A549 (cell line): ENCODE results near the gene PRCP. TPM values are rescaled to one million over a fixed set of nuclear protein-coding genes. Genes with fewer than 3 reads are reported as not detected.

Source experiments
- ATAC-seq, 2 experiments: fragments of 200-7000 bp in 1 of 2; fragments of >200 bp in 1 of 2; cut with Nextera tagmentation in 1 of 2; cut with Tn5 transposase in 1 of 2; 3 replicates each; pipeline versions ENCODE4 v1.8.0 to v1.9.1; 2018 to 2020; ENCODE audit warnings: mild to moderate bottlenecking in 1 of 2, moderate library complexity in 1 of 2
- CTCF ChIA-PET: fragments of 300-600 bp; sonication (Branson Sonifier 250); formaldehyde crosslinking; extraction: SDS; loops from one replicate; lab custom pipeline; 2021; ENCODE audit warnings: antibody characterized with exemption, inconsistent platforms; lab: Yijun Ruan, JAX
- POLR2A ChIA-PET: fragments of 350-600 bp; formaldehyde crosslinking; extraction: SDS; loops from one replicate; lab custom pipeline; 2021; ENCODE audit warnings: antibody characterized with exemption, inconsistent platforms; lab: Yijun Ruan, JAX
- DNase-seq, 2 experiments: peaks; one replicate each; pipeline versions ENCODE4 v3.0.0 to v3.0.0-alpha.2; 2011 to 2016; ENCODE audit warnings: low read depth in 1 of 2, low spot score in 1 of 2
- FAIRE-seq: peaks from 2 replicates; lab custom pipeline; 2011; peaks lifted over from hg19 to GRCh38; lab: Jason Lieb, UNC
- H3K27ac ChIP-seq, 2 experiments: fragments of >200 bp; sonication (Bioruptor Twin); formaldehyde crosslinking; 3 replicates each; pipeline ENCODE4 v1.5.1; 2016 to 2017
- H3K4me1 ChIP-seq: fragments of >200 bp; sonication (Bioruptor Twin); formaldehyde crosslinking; 3 replicates; pipeline ENCODE4 v1.6.1; 2016
- H3K4me2 ChIP-seq: fragments of >200 bp; sonication (Bioruptor Twin); formaldehyde crosslinking; 3 replicates; pipeline ENCODE4 v1.6.1; 2016
- H3K4me3 ChIP-seq: fragments of >200 bp; sonication (Bioruptor Twin); formaldehyde crosslinking; 3 replicates; pipeline ENCODE4 v1.5.1; 2016
- H3K9me3 ChIP-seq: fragments of >200 bp; sonication (Bioruptor Twin); formaldehyde crosslinking; 3 replicates; pipeline ENCODE4 v1.6.1; 2016
- BHLHE40 ChIP-seq: IDR thresholded peaks from 2 replicates; pipeline ENCODE4 v1.6.1; 2012; ENCODE audit warnings: low read depth, low read length, inconsistent platforms
- CBX2 ChIP-seq: fragments of 200-600 bp; sonication (generic); IDR thresholded peaks from 2 replicates; pipeline ENCODE4 v1.6.1; 2016; ENCODE audit warnings: low read depth, mild to moderate bottlenecking, borderline replicate concordance
- CBX8 ChIP-seq: fragments of 200-600 bp; sonication (generic); IDR thresholded peaks from 2 replicates; pipeline ENCODE4 v1.6.1; 2016
- CHD2 ChIP-seq: fragments of 150-350 bp; IDR thresholded peaks from 2 replicates; pipeline ENCODE4 v1.6.1; 2014; ENCODE audit warnings: low read length; ENCODE audit not compliant: partially characterized antibody
- CHD4 ChIP-seq: fragments of 200-600 bp; sonication (generic); IDR thresholded peaks from 2 replicates; pipeline ENCODE4 v1.6.1; 2016; ENCODE audit warnings: antibody characterized with exemption, mild to moderate bottlenecking, borderline replicate concordance
- EHF ChIP-seq: fragments of 250-450 bp; sonication (Bioruptor Pico); IDR thresholded peaks from 2 replicates; pipeline ENCODE4 v1.5.0; 2020; ENCODE audit warnings: mild to moderate bottlenecking
- ESRRA ChIP-seq: fragments of 150-350 bp; IDR thresholded peaks from 2 replicates; pipeline ENCODE4 v1.6.1; 2014; ENCODE audit warnings: mild to moderate bottlenecking, low read length, borderline replicate concordance
- FOSB ChIP-seq: fragments of 250-450 bp; sonication (Bioruptor Pico); IDR thresholded peaks from 2 replicates; pipeline ENCODE4 v1.5.0; 2020; ENCODE audit warnings: mild to moderate bottlenecking, moderate library complexity
- FOSL2 ChIP-seq, 2 experiments: fragments of 450-650 bp in 1 of 2; fragments of >200 bp in 1 of 2; sonication (Bioruptor Twin) in 1 of 2; formaldehyde crosslinking; IDR thresholded peaks; 2 replicates each; pipeline versions ENCODE4 v1.5.0 to v1.6.1; 2016 to 2020; ENCODE audit warnings: mild to moderate bottlenecking in 1 of 2, moderate library complexity in 1 of 2
- HOXA7 ChIP-seq: fragments of 250-450 bp; sonication (Bioruptor Pico); IDR thresholded peaks from 2 replicates; pipeline ENCODE4 v1.5.0; 2020; ENCODE audit warnings: mild to moderate bottlenecking, moderate library complexity
- KDM1A ChIP-seq: fragments of 200-600 bp; sonication (generic); IDR thresholded peaks from 2 replicates; pipeline ENCODE4 v1.6.1; 2016; ENCODE audit warnings: low read depth, mild to moderate bottlenecking
- MYC ChIP-seq: IDR thresholded peaks from 2 replicates; pipeline ENCODE4 v1.6.1; 2012; ENCODE audit warnings: mild to moderate bottlenecking, inconsistent platforms, low read length, improper control_type of control experiment, borderline replicate concordance
- NFE2L2 ChIP-seq: fragments of 150-350 bp; conservative IDR thresholded peaks from 2 replicates; pipeline ENCODE4 v1.6.1; 2014; ENCODE audit warnings: low read length
- NPAS2 ChIP-seq: fragments of 250-450 bp; sonication (Bioruptor Pico); IDR thresholded peaks from 2 replicates; pipeline ENCODE4 v1.8.0; 2022; ENCODE audit warnings: mild to moderate bottlenecking, moderate library complexity, borderline replicate concordance
- NR3C1 ChIP-seq: fragments of >200 bp; sonication (Bioruptor Twin); formaldehyde crosslinking; IDR thresholded peaks from 3 replicates; pipeline ENCODE4 v1.6.1; 2017
- POLR2A ChIP-seq: IDR thresholded peaks from 2 replicates; pipeline ENCODE4 v1.6.1; 2012; ENCODE audit warnings: mild to moderate bottlenecking, low read length
- POLR2AphosphoS2 ChIP-seq: conservative IDR thresholded peaks from 2 replicates; pipeline ENCODE4 v1.6.1; 2012; ENCODE audit warnings: low read length, improper control_type of control experiment, inconsistent platforms
- RAD21 ChIP-seq, 2 experiments: fragments of >200 bp in 1 of 2; sonication (Bioruptor Twin) in 1 of 2; formaldehyde crosslinking in 1 of 2; IDR thresholded peaks in 1 of 2; conservative IDR thresholded peaks in 1 of 2; 2 replicates in 1 of 2; 3 replicates in 1 of 2; pipeline ENCODE4 v1.6.1; 2012 to 2018; ENCODE audit warnings: inconsistent platforms in 1 of 2
- RARB ChIP-seq: fragments of 250-450 bp; sonication (Bioruptor Pico); IDR thresholded peaks from 2 replicates; pipeline ENCODE4 v1.8.0; 2021; ENCODE audit warnings: mild to moderate bottlenecking, moderate library complexity
- TFCP2L1 ChIP-seq: fragments of 250-450 bp; sonication (Bioruptor Pico); IDR thresholded peaks from 2 replicates; pipeline ENCODE4 v1.5.0; 2021; ENCODE audit warnings: mild to moderate bottlenecking
- WGBS: methylation state at CpG from one replicate; pipeline ENCODE4 v1.1.6; 2017; ENCODE audit errors: missing lambda C conversion rate; 5-methylcytosine and 5-hydroxymethylcytosine counted together
- polyA plus RNA-seq, 4 experiments: library from polyadenylated mRNA; depleted of rRNA in 3 of 4; stranded (reverse); fragments of >200 nt; fragmentation: RNase III in 1 of 4; extraction: RNeasy Plus Mini Kit Qiagen cat#74134 plus additional on column Dnase treatment in 1 of 4; gene quantifications; 2 replicates in 3 of 4; 3 replicates in 1 of 4; pipeline ENCODE4 v1.2.3, GENCODE V29; 2011 to 2017
- TF ChIP-seq, protein P1 (sequence below): fragments of 150-350 bp; IDR thresholded peaks from 2 replicates; pipeline ENCODE4 v1.6.1; 2014; ENCODE audit warnings: low read depth, mild to moderate bottlenecking, low read length
- TF ChIP-seq, protein P2 (sequence below): fragments of 250-450 bp; sonication (Bioruptor Pico); IDR thresholded peaks from 2 replicates; pipeline ENCODE4 v1.5.0; 2021; ENCODE audit warnings: mild to moderate bottlenecking, moderate library complexity, borderline replicate concordance
- TF ChIP-seq, protein P3 (sequence below): IDR thresholded peaks from 2 replicates; pipeline ENCODE4 v1.6.1; 2012
- TF ChIP-seq, protein P4 (sequence below): IDR thresholded peaks from 2 replicates; pipeline ENCODE4 v1.6.1; 2012; ENCODE audit warnings: low read depth, borderline replicate concordance
- TF ChIP-seq, protein P5 (sequence below): fragments of >200 bp; sonication (Bioruptor Twin); formaldehyde crosslinking; IDR thresholded peaks from 2 replicates; pipeline ENCODE4 v1.6.1; 2016

PRCP gene
- polyA plus RNA-seq, 2 of the 4 experiments (the other 2 are of a cell fraction): 49.8 to 86.2 TPM

DNA sequence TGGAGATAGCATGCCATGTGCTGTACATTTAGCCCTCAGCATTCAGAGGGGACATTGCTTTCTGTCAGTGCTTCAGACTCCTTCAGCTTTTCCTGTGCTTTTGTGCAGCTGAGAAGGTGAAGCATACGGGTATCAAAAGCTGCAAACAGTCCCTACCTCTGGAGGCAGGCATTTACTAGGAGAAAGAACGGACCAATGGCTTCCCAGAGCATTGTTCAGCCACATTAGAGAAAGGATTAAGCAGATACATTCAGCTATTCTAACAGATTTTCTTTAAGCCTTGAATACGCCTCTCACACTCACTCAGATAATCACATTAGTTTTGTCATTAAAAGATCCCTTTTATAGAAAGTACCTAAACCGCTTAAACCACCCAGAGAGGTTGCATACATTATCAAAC, 85.9 kb downstream of the PRCP start:
- H3K9me3 ChIP-seq: no peaks in the 10 kb centered on the region
- H3K4me2 ChIP-seq: no peak overlapping the region
- H3K4me1 ChIP-seq: no peaks in the 10 kb centered on the region
- H3K4me3 ChIP-seq: no peak overlapping the region
- FAIRE-seq: no peak
- H3K27ac ChIP-seq: no peak overlapping the region
- ATAC-seq: no peak
- ChIA-PET CTCF (no interaction called here), POLR2A (no interaction called here)
- 44% methylated on average over 4 of the region's 4 CpGs for WGBS
- no peak for DNase-seq
- TF ChIP-seq CBX2: no peak
- TF ChIP-seq POLR2AphosphoS2: no peak
- TF ChIP-seq, protein P1, sequence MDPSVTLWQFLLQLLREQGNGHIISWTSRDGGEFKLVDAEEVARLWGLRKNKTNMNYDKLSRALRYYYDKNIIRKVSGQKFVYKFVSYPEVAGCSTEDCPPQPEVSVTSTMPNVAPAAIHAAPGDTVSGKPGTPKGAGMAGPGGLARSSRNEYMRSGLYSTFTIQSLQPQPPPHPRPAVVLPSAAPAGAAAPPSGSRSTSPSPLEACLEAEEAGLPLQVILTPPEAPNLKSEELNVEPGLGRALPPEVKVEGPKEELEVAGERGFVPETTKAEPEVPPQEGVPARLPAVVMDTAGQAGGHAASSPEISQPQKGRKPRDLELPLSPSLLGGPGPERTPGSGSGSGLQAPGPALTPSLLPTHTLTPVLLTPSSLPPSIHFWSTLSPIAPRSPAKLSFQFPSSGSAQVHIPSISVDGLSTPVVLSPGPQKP: no peak
- TF ChIP-seq POLR2A: no peak
- TF ChIP-seq, protein P2, sequence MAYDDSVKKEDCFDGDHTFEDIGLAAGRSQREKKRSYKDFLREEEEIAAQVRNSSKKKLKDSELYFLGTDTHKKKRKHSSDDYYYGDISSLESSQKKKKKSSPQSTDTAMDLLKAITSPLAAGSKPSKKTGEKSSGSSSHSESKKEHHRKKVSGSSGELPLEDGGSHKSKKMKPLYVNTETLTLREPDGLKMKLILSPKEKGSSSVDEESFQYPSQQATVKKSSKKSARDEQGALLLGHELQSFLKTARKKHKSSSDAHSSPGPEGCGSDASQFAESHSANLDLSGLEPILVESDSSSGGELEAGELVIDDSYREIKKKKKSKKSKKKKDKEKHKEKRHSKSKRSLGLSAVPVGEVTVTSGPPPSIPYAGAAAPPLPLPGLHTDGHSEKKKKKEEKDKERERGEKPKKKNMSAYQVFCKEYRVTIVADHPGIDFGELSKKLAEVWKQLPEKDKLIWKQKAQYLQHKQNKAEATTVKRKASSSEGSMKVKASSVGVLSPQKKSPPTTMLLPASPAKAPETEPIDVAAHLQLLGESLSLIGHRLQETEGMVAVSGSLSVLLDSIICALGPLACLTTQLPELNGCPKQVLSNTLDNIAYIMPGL (CRISPR knock-in tag): no peak
- TF ChIP-seq, protein P3, sequence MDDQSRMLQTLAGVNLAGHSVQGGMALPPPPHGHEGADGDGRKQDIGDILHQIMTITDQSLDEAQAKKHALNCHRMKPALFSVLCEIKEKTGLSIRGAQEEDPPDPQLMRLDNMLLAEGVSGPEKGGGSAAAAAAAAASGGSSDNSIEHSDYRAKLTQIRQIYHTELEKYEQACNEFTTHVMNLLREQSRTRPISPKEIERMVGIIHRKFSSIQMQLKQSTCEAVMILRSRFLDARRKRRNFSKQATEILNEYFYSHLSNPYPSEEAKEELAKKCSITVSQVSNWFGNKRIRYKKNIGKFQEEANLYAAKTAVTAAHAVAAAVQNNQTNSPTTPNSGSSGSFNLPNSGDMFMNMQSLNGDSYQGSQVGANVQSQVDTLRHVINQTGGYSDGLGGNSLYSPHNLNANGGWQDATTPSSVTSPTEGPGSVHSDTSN: no peak
- no peak for TF ChIP-seq RARB (CRISPR knock-in tag)
- TF ChIP-seq CHD2: no peak
- no peak for TF ChIP-seq CBX8
- TF ChIP-seq FOSL2 (IDR thresholded peaks at IDR 0.05): no peak
- no peak for TF ChIP-seq FOSL2 (CRISPR knock-in tag; IDR thresholded peaks at IDR 0.05)
- no peak for TF ChIP-seq BHLHE40
- no peak for TF ChIP-seq RAD21 (conservative IDR thresholded peaks at IDR 0.05 in 1 of 2, IDR thresholded peaks at IDR 0.05 in 1 of 2)
- TF ChIP-seq, all 56 proteins: peak for 0

DNA sequence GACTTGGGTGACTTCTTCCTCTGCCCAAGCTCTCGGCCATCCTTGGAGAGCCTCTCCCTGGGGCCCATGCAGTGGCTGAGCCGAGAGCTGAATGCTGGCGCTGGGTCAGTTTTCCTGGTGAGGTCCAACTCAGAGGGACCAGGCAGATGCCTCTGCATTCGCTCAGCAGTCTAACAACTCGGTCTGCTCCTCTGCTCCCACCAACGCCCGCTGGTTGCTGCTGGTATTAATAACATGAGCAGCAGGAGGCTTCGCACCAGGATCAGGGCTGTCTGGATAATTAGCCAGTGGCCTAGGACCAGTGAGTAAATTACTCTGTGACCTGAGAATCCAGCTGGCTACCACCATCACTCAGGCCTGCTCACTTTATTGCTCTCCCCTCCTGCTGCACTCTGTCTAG, 88.9 kb downstream of the PRCP start:
- FAIRE-seq (no peak), ATAC-seq (peak; percentile 33 to 35; a peak in 2 of 6 replicates), DNase-seq (no peak)
- Histone ChIP-seq H3K9me3 (no peaks in the 10 kb centered on the region), H3K4me2 (no peak overlapping the region), H3K27ac (no peak overlapping the region), H3K4me3 (no peak overlapping the region), H3K4me1 (no peaks in the 10 kb centered on the region)
- WGBS: 42% methylated on average over 8 of the region's 8 CpGs
- ChIA-PET POLR2A (no interaction called here), CTCF (interaction anchor here (1.7 kb wide), 1 partner anchor 10 kb away, joined by 3 read pairs; no protein-coding TSS in a partner anchor)
- TF ChIP-seq, protein P4, sequence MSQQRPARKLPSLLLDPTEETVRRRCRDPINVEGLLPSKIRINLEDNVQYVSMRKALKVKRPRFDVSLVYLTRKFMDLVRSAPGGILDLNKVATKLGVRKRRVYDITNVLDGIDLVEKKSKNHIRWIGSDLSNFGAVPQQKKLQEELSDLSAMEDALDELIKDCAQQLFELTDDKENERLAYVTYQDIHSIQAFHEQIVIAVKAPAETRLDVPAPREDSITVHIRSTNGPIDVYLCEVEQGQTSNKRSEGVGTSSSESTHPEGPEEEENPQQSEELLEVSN: no peak
- TF ChIP-seq, protein P3: no peak
- no peak for TF ChIP-seq CBX8
- TF ChIP-seq NFE2L2: no peak
- no peak for TF ChIP-seq HOXA7 (CRISPR knock-in tag)
- TF ChIP-seq FOSB (CRISPR knock-in tag): no peak
- no peak for TF ChIP-seq CHD4
- TF ChIP-seq MYC: no peak
- TF ChIP-seq TFCP2L1 (CRISPR knock-in tag): no peak
- TF ChIP-seq, protein P1: no peak
- TF ChIP-seq NR3C1: no peak
- no peak for TF ChIP-seq KDM1A
- TF ChIP-seq ESRRA: no peak
- TF ChIP-seq NPAS2 (CRISPR knock-in tag): no peak
- no peak for TF ChIP-seq EHF (CRISPR knock-in tag)
- TF ChIP-seq, protein P5, sequence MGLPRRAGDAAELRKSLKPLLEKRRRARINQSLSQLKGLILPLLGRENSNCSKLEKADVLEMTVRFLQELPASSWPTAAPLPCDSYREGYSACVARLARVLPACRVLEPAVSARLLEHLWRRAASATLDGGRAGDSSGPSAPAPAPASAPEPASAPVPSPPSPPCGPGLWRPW: no peak
